Measurements from ENCODE around the gene RBM20.
A peak's percentile ranks its signal among the peaks of the same experiment; 100 is the strongest.

The RBM20 gene

DNA sequence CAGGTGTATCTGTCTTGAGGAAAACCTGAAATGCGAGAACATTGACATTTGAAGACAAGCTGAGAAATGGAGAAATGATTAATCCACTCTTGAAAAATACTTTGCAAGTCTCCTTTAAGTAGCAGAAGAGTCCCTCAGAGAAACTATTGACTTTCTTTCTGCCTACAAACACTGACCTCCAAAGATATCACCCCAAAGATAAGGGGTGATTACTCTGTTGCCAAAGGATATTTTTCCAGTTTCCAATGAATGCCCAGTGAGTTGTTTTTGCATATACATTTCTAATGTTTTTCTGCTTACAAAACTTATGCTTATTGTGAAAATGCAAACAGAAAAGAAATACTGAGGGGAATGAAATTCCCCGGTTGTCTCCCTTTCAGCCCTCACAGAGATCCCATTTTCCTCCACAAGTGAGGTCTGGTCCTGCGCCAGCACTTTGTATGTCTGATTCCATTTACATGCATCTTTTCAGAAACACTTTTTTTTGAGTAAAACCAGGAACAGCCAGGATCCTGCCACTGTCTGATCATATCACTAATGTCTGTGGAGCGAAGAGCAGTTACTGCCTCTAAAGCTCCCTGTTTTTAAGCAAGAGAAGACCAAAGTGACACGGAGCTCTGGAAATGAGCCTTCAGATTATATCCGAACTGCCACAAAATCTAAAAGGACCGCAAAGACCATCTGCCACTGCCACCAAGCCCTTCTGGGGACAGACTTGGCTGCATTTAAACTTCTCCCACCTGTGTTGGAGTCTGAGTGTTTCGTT lies 144.7 kb downstream of the RBM20 start:
- DNase-seq (ENCODE audit: low read depth), result no peak

DNA sequence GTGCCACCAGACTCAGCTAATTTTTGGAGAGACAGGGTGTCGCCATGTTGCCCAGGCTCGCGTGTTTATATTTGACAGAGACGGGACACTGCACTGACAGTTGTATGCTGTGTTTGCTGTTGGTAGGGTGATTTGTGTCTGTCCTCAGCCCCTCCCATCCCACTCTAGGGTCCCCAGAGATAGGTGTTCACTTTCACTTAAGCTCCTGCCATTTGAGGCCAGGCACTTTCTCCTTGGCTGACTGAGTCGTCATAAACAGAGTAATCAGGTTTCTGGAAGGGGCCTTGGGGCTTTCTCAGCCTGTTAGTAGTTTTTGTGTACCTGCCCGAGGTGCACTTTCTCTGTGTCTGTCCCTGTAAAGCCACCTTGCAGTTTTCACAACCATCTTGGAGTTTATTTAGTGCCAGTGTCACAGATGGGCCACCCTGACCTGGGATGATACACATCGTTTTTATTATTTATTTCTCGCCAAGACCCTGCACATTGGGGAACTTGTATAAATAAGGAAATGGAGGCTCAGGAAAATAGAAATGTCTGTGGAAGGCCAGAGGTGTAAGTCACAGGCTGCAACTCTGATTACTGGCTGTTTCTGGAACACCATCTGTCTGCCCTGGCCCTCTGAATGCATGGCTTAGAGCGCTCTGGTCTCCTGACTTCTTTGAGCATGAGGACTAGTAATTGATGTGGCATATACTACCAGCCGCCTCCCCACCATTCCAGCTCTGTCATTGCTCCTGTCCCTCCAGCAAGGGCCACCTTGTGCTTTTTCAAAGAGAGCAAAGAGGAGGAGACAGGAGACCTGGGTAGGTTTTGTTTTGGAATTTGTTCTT lies 145.7 kb downstream of the RBM20 start:
- no peak for DNase-seq (ENCODE audit: low read depth)

GRCh38 chr10:110790913-110791506 lies 146.9 kb downstream of the RBM20 start:
- DNase-seq (ENCODE audit: low read depth), result no peak

GRCh38 chr10:110791541-110792073 lies 147.5 kb downstream of the RBM20 start:
- no peak for DNase-seq (ENCODE audit: low read depth)

GRCh38 chr10:110792476-110793125 lies 148.5 kb downstream of the RBM20 start:
- no peak for DNase-seq (ENCODE audit: low read depth)

DNA sequence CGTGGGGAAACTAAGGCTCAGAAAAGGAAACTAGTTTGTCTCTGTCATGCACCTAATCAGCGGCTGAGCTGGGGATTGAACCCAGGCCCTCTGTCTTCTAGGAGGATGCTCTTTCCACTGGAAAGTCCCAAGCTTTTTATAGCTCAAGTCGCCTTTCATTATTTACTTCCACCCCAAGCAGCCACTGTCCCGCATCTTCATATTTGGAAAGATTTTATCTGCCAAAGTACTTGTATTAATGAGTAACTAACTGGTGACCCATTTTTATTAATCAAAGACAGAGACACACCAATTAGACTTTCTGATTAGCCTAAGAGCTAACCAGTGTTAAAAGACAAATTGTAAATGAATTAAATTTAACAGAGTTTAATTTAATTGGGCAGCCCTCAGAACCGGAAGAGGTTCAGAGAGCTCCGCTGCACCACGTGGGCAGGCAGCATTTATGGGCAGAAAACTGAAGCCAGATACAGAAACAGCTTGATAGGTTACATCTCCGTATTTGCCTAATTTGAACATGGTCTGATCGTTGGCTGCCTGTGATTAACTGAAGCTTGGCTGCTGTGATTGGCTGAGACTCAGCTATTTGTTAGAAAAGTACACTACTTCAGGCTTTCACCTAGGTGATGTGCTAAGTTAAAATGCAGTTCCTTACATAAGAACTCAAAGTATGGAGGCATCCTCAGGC lies 149.1 kb downstream of the RBM20 start:
- no peak for DNase-seq (ENCODE audit: low read depth)

DNA sequence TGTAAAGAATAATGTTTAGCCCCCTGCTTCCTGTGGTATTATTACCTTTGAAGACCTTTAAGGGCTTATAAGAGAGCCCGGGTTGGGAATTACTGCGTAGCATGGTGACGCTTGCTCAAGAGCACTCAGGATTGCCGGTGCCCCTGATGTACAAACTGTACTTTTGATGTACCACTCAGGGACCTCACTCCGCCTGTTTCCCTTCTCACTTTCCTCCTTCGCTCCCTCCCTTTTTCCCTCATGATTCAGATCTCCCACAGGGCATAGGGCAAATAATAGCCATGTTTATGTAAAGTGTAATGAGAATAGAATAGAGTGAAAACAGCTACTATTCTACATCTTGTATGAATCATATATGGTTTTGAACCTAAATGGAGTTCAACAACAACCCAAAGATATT lies 149.8 kb downstream of the RBM20 start:
- DNase-seq (ENCODE audit: low read depth), result no peak

- DNase-seq (ENCODE audit: low read depth), result no peak
Observed at GRCh38 chr10:110794808-110795207, 150.7 kb downstream of the RBM20 start.

- no peak for DNase-seq (ENCODE audit: low read depth)
Observed at GRCh38 chr10:110797416-110797815, 153.3 kb downstream of the RBM20 start.

GRCh38 chr10:110798340-110798739 lies 154.2 kb downstream of the RBM20 start:
- no peak for DNase-seq (ENCODE audit: low read depth)

- no peak for DNase-seq (ENCODE audit: low read depth)
Observed at GRCh38 chr10:110802090-110802489, 158.0 kb downstream of the RBM20 start.

DNA sequence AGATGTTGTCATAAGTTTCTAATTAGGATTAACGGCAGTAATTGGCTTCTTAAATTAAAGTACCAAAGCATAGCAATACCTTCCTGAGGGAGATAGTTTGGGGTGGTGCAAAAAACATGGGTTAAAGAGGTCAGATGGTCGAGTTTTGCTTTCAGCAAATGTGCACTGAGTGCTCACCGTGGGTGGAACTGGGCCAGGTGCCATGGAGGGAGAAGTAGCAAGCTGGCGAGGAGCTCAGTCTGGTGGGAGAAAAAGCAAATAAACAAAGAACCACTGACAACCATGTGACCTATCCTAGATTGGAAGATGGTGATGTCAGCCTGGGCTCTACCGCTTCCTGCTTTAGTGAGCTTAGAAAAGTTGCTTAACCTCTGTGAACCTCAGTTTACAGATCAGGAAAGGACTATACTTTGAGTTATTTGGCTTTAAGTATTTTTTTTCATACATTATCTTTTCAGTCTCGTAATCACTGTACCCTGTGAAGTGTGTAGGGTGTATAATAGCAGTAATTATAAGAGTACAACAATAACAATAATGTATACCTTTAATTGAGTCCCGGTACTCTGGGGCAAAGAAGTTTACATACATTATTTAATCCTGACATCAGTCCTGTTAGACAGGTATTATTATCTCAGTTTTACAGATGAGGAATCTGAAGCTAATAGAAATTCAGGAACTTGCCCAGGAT lies 158.6 kb downstream of the RBM20 start:
- peak; percentile 9 for DNase-seq (ENCODE audit: low read depth)

GRCh38 chr10:110803239-110803749 lies 159.2 kb downstream of the RBM20 start:
- no peak for DNase-seq (ENCODE audit: low read depth)

- no peak for DNase-seq (ENCODE audit: low read depth)
Observed at GRCh38 chr10:110803830-110804338, 159.7 kb downstream of the RBM20 start.

- no peak for DNase-seq (ENCODE audit: low read depth)
Observed at GRCh38 chr10:110804376-110804775, 160.2 kb downstream of the RBM20 start.

DNA sequence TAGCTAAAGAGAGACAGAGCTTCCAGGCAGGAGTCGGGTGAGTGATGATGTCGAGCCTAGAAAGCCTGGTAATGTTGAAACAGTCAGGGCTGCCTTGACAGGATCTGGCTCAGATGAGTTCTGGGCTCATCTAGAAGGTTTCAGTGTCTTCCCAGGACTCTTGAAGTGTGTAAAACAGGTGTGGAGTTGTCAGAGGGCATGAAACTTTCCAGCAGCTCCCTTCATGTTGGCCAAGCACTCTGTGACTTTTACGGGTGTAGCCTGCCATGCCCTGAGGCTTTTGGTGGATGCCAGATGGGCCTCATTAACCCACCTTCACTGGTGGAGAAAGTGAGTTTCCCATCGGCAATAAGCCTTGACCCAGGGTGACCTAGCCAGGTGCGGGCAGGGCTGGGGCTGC lies 161.2 kb downstream of the RBM20 start:
- DNase-seq (ENCODE audit: low read depth), result no peak

GRCh38 chr10:110806335-110806734 lies 162.2 kb downstream of the RBM20 start:
- no peak for DNase-seq (ENCODE audit: low read depth)

DNA sequence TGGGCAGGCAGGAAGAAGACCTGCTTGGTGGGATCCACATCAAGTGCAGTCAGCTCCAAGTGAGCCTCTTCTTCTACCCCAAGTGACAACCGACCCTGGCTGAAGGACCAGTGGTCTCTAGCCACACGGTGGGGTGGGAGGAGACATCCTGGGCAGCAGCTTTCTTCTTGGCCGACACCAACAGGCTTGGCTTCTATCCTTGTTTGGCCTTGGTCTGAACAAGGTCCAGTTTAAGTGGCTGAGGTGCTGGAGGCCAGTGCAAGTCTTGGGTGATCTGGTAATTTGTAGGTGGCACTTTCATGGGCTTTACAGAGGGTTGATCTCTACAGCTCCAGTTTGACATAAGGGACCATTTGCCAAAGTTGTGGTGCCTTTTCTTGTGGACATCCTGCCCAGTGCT lies 164.0 kb downstream of the RBM20 start:
- no peak for DNase-seq (ENCODE audit: low read depth)

GRCh38 chr10:110808615-110809014 lies 164.5 kb downstream of the RBM20 start:
- no peak for DNase-seq (ENCODE audit: low read depth)

DNA sequence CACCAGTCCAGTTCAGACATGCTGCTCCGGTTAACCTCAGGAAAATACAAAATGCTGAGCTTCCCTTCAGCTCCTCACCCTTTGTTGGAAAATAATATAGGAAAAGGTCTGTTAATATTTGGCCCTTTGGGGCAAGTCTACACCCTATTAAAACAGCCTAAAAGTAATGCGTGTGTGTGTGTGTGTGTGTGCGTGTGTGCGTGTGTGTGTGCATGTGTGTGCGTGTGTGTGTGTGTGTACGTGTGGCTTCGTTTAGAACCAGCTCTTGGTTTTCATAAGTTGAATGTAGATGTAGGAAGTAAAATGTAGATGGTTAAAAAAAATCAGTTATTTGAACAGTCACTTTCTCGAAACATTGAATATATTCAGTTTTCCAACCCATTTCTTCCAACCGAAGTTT lies 166.5 kb downstream of the RBM20 start:
- no peak for DNase-seq (ENCODE audit: low read depth)
